ENCODE data around the gene OGDH. TPM values are rescaled to one million over a fixed set of nuclear protein-coding genes. Genes with fewer than 3 reads are reported as not detected.

Gene OGDH
- total and polyA plus RNA-seq, 2 experiments from 2014 or later: 13.5 to 76.9 TPM

DNA sequence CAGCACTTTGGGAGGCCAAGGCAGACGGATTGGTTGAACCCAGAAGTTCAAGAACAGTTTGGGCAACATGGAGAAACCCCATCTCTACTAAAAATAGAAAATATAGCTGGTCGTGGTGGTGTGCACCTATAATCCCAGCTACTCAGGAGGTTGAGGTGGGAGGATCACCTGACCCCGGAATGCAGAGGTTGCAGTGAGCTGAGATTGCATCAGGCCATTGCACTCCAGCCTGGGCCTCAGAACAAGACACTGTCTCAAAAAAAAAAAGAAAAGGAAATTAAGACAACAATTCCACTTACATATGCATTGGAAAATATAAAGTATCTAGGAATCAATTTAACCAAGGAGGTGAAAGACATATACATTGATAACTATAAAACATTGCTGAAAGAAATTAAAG lies 7.2 kb upstream of the OGDH start (continued):
- TF ChIP-seq, protein P1, sequence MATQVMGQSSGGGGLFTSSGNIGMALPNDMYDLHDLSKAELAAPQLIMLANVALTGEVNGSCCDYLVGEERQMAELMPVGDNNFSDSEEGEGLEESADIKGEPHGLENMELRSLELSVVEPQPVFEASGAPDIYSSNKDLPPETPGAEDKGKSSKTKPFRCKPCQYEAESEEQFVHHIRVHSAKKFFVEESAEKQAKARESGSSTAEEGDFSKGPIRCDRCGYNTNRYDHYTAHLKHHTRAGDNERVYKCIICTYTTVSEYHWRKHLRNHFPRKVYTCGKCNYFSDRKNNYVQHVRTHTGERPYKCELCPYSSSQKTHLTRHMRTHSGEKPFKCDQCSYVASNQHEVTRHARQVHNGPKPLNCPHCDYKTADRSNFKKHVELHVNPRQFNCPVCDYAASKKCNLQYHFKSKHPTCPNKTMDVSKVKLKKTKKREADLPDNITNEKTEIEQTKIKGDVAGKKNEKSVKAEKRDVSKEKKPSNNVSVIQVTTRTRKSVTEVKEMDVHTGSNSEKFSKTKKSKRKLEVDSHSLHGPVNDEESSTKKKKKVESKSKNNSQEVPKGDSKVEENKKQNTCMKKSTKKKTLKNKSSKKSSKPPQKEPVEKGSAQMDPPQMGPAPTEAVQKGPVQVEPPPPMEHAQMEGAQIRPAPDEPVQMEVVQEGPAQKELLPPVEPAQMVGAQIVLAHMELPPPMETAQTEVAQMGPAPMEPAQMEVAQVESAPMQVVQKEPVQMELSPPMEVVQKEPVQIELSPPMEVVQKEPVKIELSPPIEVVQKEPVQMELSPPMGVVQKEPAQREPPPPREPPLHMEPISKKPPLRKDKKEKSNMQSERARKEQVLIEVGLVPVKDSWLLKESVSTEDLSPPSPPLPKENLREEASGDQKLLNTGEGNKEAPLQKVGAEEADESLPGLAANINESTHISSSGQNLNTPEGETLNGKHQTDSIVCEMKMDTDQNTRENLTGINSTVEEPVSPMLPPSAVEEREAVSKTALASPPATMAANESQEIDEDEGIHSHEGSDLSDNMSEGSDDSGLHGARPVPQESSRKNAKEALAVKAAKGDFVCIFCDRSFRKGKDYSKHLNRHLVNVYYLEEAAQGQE (IDR thresholded peaks at IDR 0.05; ENCODE audit: unreplicated experiment): no peak
- no peak for TF ChIP-seq NANOG (IDR thresholded peaks at IDR 0.05; ENCODE audit: borderline replicate concordance)
- no peak for TF ChIP-seq ZNF114 (CRISPR knock-in tag; IDR thresholded peaks at IDR 0.05)
- TF ChIP-seq, protein P2, sequence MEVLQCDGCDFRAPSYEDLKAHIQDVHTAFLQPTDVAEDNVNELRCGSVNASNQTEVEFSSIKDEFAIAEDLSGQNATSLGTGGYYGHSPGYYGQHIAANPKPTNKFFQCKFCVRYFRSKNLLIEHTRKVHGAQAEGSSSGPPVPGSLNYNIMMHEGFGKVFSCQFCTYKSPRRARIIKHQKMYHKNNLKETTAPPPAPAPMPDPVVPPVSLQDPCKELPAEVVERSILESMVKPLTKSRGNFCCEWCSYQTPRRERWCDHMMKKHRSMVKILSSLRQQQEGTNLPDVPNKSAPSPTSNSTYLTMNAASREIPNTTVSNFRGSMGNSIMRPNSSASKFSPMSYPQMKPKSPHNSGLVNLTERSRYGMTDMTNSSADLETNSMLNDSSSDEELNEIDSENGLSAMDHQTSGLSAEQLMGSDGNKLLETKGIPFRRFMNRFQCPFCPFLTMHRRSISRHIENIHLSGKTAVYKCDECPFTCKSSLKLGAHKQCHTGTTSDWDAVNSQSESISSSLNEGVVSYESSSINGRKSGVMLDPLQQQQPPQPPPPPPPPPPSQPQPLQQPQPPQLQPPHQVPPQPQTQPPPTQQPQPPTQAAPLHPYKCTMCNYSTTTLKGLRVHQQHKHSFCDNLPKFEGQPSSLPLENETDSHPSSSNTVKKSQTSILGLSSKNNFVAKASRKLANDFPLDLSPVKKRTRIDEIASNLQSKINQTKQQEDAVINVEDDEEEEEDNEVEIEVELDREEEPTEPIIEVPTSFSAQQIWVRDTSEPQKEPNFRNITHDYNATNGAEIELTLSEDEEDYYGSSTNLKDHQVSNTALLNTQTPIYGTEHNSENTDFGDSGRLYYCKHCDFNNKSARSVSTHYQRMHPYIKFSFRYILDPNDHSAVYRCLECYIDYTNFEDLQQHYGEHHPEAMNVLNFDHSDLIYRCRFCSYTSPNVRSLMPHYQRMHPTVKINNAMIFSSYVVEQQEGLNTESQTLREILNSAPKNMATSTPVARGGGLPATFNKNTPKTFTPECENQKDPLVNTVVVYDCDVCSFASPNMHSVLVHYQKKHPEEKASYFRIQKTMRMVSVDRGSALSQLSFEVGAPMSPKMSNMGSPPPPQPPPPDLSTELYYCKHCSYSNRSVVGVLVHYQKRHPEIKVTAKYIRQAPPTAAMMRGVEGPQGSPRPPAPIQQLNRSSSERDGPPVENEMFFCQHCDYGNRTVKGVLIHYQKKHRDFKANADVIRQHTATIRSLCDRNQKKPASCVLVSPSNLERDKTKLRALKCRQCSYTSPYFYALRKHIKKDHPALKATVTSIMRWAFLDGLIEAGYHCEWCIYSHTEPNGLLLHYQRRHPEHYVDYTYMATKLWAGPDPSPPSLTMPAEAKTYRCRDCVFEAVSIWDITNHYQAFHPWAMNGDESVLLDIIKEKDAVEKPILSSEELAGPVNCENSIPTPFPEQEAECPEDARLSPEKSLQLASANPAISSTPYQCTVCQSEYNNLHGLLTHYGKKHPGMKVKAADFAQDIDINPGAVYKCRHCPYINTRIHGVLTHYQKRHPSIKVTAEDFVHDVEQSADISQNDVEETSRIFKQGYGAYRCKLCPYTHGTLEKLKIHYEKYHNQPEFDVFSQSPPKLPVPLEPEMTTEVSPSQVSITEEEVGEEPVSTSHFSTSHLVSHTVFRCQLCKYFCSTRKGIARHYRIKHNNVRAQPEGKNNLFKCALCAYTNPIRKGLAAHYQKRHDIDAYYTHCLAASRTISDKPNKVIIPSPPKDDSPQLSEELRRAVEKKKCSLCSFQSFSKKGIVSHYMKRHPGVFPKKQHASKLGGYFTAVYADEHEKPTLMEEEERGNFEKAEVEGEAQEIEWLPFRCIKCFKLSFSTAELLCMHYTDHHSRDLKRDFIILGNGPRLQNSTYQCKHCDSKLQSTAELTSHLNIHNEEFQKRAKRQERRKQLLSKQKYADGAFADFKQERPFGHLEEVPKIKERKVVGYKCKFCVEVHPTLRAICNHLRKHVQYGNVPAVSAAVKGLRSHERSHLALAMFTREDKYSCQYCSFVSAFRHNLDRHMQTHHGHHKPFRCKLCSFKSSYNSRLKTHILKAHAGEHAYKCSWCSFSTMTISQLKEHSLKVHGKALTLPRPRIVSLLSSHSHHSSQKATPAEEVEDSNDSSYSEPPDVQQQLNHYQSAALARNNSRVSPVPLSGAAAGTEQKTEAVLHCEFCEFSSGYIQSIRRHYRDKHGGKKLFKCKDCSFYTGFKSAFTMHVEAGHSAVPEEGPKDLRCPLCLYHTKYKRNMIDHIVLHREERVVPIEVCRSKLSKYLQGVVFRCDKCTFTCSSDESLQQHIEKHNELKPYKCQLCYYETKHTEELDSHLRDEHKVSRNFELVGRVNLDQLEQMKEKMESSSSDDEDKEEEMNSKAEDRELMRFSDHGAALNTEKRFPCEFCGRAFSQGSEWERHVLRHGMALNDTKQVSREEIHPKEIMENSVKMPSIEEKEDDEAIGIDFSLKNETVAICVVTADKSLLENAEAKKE (CRISPR knock-in tag; IDR thresholded peaks at IDR 0.05): no peak

DNA sequence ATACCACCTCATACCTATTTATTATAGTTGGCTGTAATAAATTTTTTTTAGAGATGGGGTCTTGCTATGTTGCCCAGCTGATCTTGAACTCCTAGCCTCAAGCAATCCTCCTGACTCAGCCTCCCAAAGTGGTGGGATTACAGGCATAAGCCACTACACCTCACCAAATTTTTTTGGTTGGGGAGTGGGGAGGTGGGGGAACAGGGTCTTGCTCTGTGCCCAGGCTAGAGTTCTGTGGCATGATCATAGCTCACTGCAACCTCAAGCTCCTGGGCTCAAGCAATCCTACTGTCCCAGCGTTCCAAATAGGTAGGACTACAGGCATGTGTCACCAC lies 3.9 kb upstream of the OGDH start:
- Mint-ChIP-seq H3K36me3 (ENCODE audit: low read depth) (peaks cover 3% of the 10 kb centered on the region), H3K9me3 (no peaks in the 10 kb centered on the region; the same call in 2 of the 3 replicates), H3K4me3 (no peak overlapping the region), H3K27ac (no peak overlapping the region), H3K4me1 (peaks cover 6% of the 10 kb centered on the region; the same call in 2 of the 3 replicates), H3K27me3 (ENCODE audit: insufficient read depth, low read depth, poor library complexity) (peaks cover 10% of the 10 kb centered on the region)
- no peaks in the 10 kb centered on the region for H3K36me3 ChIP-seq (ENCODE audit: insufficient read depth)
- ATAC-seq: no peak
- H3K4me1 ChIP-seq (ENCODE audit: insufficient read depth): no peaks in the 10 kb centered on the region; the same call in 1 of the 2 replicates
- no peaks in the 10 kb centered on the region for H3K9me2 ChIP-seq (ENCODE audit: insufficient read depth)
- no peak overlapping the region for H3K4me2 ChIP-seq
- H2AFZ ChIP-seq: no peak overlapping the region
- no peaks in the 10 kb centered on the region for H3K27me3 ChIP-seq (ENCODE audit: insufficient read depth)
- no peak for DNase-seq (ENCODE audit: low spot score)
- 0 out of 2 replicates have a peak, but pooled peaks cover 4% of the 10 kb centered on the region for H3F3A ChIP-seq (replicated peaks; ENCODE audit: low read depth)
- no peaks in the 10 kb centered on the region for H4K20me1 ChIP-seq (replicated peaks; ENCODE audit: insufficient read depth)
- H3K79me2 ChIP-seq (replicated peaks; ENCODE audit: insufficient read depth): peaks cover 5% of the 10 kb centered on the region
- no peak overlapping the region for H3K4me3 ChIP-seq
- H3K27ac ChIP-seq (ENCODE audit: low read depth): no peak overlapping the region
- no peak for TF ChIP-seq ZNF114 (CRISPR knock-in tag; IDR thresholded peaks at IDR 0.05)
- no peak for TF ChIP-seq CTCF (conservative IDR thresholded peaks at IDR 0.05; ENCODE audit: low read depth in 2 of 2)
- TF ChIP-seq, protein P3, sequence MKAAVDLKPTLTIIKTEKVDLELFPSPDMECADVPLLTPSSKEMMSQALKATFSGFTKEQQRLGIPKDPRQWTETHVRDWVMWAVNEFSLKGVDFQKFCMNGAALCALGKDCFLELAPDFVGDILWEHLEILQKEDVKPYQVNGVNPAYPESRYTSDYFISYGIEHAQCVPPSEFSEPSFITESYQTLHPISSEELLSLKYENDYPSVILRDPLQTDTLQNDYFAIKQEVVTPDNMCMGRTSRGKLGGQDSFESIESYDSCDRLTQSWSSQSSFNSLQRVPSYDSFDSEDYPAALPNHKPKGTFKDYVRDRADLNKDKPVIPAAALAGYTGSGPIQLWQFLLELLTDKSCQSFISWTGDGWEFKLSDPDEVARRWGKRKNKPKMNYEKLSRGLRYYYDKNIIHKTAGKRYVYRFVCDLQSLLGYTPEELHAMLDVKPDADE (IDR thresholded peaks at IDR 0.05): no peak
- TF ChIP-seq STAT1 (IDR thresholded peaks at IDR 0.05; ENCODE audit: unreplicated experiment): no peak

Measured in GM23338 (cell line).